Body of pancreas (tissue), 4 donors: Measurements from ENCODE around the gene PLEKHA6.

ENCODE experiments used
- POLR2A ChIP-seq, 3 donors: fragments of 450-650 bp; IDR thresholded peaks; one replicate each; pipeline ENCODE4 v1.6.1; 2016; ENCODE audit warnings: antibody characterized with exemption in 3 of 3, mild to moderate bottlenecking in 2 of 3
- TF ChIP-seq, protein P1 (sequence below), 7 experiments: fragments of 450-650 bp in 4 of 7; fragments of 200-600 bp in 3 of 7; sonication (generic) in 3 of 7; IDR thresholded peaks; one replicate each; pipeline ENCODE4 v1.5.1; 2016 to 2019; ENCODE audit warnings: antibody characterized with exemption in 7 of 7

GRCh38 chr1:204202481-204202880 lies 157.2 kb downstream of the PLEKHA6 start:
- TF ChIP-seq POLR2A (IDR thresholded peaks at IDR 0.05), result no peak
- TF ChIP-seq, protein P1, sequence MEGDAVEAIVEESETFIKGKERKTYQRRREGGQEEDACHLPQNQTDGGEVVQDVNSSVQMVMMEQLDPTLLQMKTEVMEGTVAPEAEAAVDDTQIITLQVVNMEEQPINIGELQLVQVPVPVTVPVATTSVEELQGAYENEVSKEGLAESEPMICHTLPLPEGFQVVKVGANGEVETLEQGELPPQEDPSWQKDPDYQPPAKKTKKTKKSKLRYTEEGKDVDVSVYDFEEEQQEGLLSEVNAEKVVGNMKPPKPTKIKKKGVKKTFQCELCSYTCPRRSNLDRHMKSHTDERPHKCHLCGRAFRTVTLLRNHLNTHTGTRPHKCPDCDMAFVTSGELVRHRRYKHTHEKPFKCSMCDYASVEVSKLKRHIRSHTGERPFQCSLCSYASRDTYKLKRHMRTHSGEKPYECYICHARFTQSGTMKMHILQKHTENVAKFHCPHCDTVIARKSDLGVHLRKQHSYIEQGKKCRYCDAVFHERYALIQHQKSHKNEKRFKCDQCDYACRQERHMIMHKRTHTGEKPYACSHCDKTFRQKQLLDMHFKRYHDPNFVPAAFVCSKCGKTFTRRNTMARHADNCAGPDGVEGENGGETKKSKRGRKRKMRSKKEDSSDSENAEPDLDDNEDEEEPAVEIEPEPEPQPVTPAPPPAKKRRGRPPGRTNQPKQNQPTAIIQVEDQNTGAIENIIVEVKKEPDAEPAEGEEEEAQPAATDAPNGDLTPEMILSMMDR (IDR thresholded peaks at IDR 0.05), result no peak
